HG02870 (cell line): ENCODE measurements around the gene HMGCS1.
"Not testable (repeated sequence)": the region's sequence is repeated elsewhere in the genome, so short reads cannot be mapped to it uniquely, and the experiment has no call there.

ENCODE experiments used
- ATAC-seq: cut with Tn5 transposase; IDR thresholded peaks from one replicate; pipeline ENCODE4 v1.9.1; 2021; ENCODE audit warnings: mild to moderate bottlenecking, moderate library complexity; ENCODE audit not compliant: unreplicated experiment

HMGCS1 gene

DNA sequence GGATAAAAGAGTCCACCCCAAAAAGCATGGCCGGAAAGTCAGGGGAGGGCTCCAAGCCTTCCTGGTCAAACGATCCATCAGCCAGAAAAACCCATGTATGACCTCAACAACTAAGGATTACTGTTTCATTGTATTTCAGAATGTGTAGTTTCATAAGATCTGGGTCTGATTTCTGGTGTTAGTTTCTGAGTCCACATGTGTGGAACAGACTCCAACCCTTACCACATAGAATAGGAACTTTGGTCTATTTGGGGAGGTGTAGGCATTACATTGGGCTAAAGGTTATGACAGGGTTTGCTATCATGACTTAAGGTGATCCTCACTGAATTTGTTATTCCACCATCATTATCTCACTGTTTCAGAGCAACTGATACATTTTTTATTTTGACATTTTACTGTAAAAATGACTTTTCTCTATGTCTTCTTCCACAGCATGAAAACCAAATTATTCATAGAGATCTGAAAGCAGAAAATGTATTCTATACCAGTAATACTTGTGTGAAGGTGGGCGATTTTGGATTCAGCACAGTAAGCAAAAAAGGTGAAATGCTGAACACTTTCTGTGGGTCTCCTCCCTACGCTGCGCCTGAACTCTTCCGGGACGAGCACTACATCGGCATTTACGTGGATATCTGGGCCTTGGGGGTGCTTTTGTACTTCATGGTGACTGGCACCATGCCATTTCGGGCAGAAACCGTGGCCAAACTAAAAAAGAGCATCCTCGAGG is 33.5 kb downstream of the HMGCS1 start:
- no peak for ATAC-seq

DNA sequence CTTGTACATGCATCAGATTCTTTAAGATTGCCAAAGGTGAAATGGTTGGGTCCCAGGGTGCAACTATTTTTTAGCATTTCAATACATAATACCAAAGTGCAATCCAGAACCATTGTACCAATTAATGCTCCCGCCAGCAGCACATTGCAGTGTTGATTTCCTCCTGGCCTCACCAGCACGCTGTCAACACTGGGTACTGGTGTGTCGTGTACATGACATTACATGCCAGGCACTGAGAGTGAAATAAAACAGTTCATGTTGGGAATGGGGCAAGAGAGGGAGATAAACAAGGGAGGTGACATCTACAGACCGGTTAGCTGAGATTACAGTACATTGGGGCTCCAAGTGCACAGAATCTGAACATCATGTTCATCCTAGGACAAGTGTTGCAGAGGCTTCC is 37.8 kb downstream of the HMGCS1 start:
- ATAC-seq: no peak

GRCh38 chr5:43274435-43275114 is 38.6 kb downstream of the HMGCS1 start:
- ATAC-seq: no peak

DNA sequence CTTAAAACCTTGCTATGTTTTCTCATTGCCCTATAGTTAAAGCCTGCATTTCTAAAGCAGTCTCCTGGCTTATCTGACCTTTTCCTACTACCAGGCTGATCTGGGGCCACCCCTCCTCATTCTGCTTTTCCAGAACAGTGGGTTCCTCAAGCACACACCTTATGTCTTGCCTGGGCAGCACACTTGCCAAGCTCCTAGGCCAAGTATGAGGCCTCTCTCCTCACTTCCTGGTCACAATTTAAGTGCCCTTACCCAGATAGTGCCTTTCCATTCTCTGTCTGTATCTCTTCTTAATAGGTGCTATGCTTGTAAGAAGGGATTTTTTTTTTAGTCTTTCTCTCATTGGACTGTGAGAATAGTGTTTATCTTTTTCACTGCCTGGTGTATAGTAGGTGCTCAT is 39.7 kb downstream of the HMGCS1 start:
- no peak for ATAC-seq

- ATAC-seq: no peak
Observed at GRCh38 chr5:43270645-43271044, 42.6 kb downstream of the HMGCS1 start.

DNA sequence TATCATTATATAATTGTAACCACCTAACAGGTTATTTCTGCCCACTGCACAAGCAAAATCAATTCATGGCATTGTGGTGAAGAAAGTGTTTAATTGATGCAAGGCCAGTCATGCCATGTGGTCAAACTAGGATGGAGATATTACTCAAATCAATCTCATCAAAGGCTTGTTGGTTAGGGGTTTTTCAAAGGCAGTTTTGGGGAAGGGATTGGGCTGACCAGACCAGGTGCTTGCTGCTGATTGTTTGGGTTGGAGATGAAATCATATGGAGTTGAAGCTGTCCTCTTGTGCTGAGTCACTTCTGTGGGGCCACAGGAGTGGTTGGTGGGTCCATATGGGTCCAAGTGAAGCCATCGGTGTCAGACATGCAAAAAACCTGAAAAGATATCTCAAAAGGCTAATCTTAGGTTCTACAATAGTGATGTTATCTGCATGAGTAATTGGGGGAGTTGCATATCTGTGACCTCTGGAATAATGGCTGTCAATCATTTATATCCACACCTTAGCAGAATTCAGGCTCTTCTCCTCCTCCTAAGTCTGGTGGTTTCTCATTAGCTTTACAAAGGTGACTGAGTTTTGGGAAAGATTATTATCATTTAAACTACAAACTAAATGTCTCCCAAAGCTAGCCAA is 44.9 kb downstream of the HMGCS1 start:
- peak; percentile 81 for ATAC-seq

DNA sequence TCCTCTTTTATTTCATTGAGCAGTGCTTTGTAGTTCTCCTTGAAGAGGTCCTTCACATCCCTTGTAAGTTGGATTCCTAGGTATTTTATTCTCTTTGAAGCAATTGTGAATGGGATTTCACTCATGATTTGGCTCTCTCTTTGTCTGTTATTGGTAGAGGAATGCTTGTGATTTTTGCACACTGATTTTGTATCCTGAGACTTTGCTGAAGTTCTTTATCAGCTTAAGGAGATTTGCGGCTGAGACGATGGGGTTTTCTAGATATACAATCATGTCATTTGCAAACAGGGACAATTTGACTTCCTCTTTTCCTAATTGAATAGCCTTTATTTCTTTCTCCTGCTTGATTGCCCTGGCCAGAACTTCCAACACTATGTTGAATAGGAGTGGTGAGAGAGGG is 50.9 kb downstream of the HMGCS1 start:
- ATAC-seq: not testable (repeated sequence)

DNA sequence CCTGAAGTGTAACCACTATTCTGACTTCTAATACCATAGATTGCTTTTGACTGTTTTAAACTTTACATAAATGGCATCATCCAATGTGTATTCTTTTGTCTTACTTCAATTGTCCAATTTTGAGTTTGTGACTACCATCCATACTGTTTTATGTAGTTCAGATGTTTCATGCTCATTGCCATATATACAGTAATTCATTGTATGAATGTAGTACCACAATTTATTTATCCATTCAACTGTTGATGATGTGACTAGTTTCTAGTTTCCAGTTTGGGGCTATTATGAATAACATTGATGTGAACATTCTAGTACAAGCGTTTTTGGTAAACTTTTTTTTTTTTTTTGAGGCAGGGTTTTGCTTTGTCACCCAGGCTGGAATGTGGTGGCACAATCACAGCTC is 55.1 kb downstream of the HMGCS1 start:
- ATAC-seq: no peak

GRCh38 chr5:43256261-43256966 is 56.8 kb downstream of the HMGCS1 start:
- no peak for ATAC-seq

- ATAC-seq: no peak
Observed at GRCh38 chr5:43255704-43256103, 57.5 kb downstream of the HMGCS1 start.

DNA sequence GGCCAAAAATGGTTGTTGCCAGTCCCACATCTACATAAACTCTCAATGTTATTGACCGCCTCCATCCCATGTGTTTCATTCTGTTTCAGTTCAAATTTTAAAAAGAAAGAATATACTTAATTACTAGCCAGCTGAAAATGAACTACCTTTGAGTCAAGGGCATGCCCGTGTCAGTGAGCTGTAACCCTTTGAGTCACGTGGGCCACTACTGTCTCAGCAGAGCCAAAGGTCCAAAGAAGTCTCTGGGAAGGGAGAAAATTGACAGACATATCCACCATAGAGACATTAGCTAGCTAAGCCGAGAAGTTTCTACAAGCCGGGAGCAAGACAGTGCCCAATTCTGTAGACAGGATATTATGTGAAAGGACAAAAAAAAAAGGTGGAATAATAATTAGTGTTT is 61.5 kb downstream of the HMGCS1 start:
- no peak for ATAC-seq

DNA sequence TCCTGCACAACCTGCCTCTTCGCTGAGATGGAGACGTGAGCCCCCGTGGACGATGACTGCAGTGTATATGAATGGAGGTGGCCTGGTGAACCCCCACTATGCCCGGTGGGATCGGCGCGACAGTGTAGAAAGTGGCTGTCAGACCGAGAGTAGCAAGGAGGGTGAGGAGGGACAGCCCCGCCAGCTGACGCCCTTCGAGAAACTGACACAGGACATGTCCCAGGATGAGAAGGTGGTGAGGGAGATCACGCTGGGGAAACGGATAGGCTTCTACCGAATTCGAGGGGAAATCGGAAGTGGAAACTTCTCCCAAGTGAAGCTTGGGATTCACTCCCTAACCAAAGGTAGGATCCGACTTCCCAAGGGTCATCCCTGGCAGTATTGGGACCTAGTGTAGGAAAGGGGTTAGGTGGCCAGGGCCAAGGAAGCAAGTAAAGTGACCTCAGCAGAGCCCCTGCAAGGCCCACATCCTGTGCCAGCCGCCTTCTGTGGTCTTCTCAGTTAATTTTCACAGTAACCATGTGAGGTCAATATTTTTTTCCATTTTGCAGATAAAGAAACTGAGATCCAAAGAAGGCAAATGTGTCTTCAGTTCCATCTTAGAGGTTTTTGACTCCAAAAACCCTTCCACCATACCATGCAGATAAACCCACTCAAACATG is 67.4 kb downstream of the HMGCS1 start:
- ATAC-seq: peak; percentile 57

- ATAC-seq: peak; percentile 78
Observed at GRCh38 chr5:43244823-43245565, 68.2 kb downstream of the HMGCS1 start.

GRCh38 chr5:43243270-43243669 is 69.9 kb downstream of the HMGCS1 start:
- ATAC-seq: no peak

DNA sequence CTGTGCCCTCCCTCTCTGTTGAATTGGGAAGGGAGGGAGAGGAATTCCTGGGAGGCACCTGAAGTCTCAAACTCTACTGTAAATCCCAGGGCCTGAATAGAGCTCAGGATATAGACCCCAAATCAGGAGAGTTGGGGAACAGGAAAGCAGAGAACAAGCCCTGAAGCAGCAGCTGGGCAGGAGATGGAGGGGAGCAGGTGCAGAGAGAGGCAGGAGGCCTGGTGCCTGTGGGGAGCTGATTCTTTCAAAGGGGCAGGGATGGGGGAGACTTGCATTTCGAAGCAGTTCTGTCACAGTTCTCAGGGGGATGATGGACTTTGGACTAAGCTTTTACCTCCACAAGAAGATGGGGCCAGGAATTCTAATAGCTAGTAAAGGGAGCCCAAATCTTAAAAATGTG is 71.0 kb downstream of the HMGCS1 start:
- no peak for ATAC-seq
